Panc1 (cell line): ENCODE measurements around the gene TCF25. TPM values are rescaled to one million over a fixed set of nuclear protein-coding genes. Genes with fewer than 3 reads are reported as not detected.

Source experiments
- ATAC-seq: fragments of 200-7000 bp; cut with Tn5 transposase; 2 replicates; pipeline ENCODE4 v1.9.1; 2020; ENCODE audit warnings: mild to moderate bottlenecking, moderate library complexity
- BruUV-seq: library from RNA; stranded (reverse); fragments of 400-500 nt; replicated peaks from 2 replicates; lab custom pipeline; 2021; lab: Mats Ljungman, UMichigan
- CTCF ChIA-PET: fragments of 300-600 bp; sonication (Branson Sonifier 250); formaldehyde crosslinking; loops from one replicate; lab custom pipeline; 2022; ENCODE audit warnings: antibody characterized with exemption; lab: Charles Lee
- POLR2A ChIA-PET: fragments of 300-600 bp; sonication (Branson Sonifier 250); formaldehyde crosslinking; loops from one replicate; lab custom pipeline; 2022; ENCODE audit warnings: antibody characterized with exemption; lab: Charles Lee
- DNase-seq: peaks from one replicate; pipeline ENCODE4 v3.0.0-alpha.2; 2010; ENCODE audit warnings: low read depth, low spot score
- H3K27ac ChIP-seq: 2 replicates; pipeline ENCODE4 v1.5.1; 2011; ENCODE audit warnings: mild to moderate bottlenecking, low read length, inconsistent platforms
- H3K27me3 ChIP-seq: fragments of 200-500 bp; sonication (Bioruptor generic); 2 replicates; pipeline ENCODE4 v1.6.0; 2014; ENCODE audit warnings: low read length, inconsistent platforms; ENCODE audit not compliant: control insufficient read depth, insufficient read depth
- H3K36me3 ChIP-seq: fragments of 200-500 bp; sonication (Bioruptor generic); 2 replicates; pipeline ENCODE4 v1.5.1; 2014; ENCODE audit warnings: inconsistent platforms, mild to moderate bottlenecking, low read length, moderate library complexity; ENCODE audit not compliant: control insufficient read depth, insufficient read depth
- H3K4me1 ChIP-seq: 2 replicates; pipeline ENCODE4 v1.5.1; 2011; ENCODE audit warnings: inconsistent platforms, mild to moderate bottlenecking, low read length, moderate library complexity; ENCODE audit not compliant: control insufficient read depth, insufficient read depth
- H3K4me3 ChIP-seq, 2 experiments: 2 replicates each; pipeline ENCODE4 v1.5.1; 2011 to 2012; ENCODE audit warnings: low read depth in 2 of 2, low read length in 2 of 2, mild to moderate bottlenecking in 2 of 2, inconsistent platforms in 1 of 2, moderate library complexity in 1 of 2
- H3K9me3 ChIP-seq: fragments of 200-500 bp; sonication (Bioruptor generic); 2 replicates; pipeline ENCODE4 v1.5.1; 2014; ENCODE audit warnings: low read depth, mild to moderate bottlenecking, inconsistent platforms, low read length, moderate library complexity; ENCODE audit not compliant: control insufficient read depth, insufficient read depth
- POLR2AphosphoS5 ChIP-seq: IDR thresholded peaks from 2 replicates; pipeline ENCODE4 v1.6.1; 2012; ENCODE audit warnings: mild to moderate bottlenecking, low read depth, low read length, moderate library complexity
- SIN3A ChIP-seq: IDR thresholded peaks from 2 replicates; pipeline ENCODE4 v1.6.1; 2012; ENCODE audit warnings: low read depth, mild to moderate bottlenecking, low read length, moderate library complexity, borderline replicate concordance; ENCODE audit not compliant: insufficient read depth
- TCF7L2 ChIP-seq: IDR thresholded peaks from 2 replicates; pipeline ENCODE4 v1.6.1; 2011; ENCODE audit warnings: mild to moderate bottlenecking, low read depth, low read length, inconsistent platforms
- in situ Hi-C: cut with HindIII; loops from 2 replicates; pipeline ENCODE4 v1.10.0; 2016; ENCODE audit warnings: low sequenced_read_pairs, low pct_unique_long_range_greater_than_20kb
- intact Hi-C: fragments of 100-400 bp; cut with micrococcal nuclease; formaldehyde crosslinking; loops from one replicate; pipeline ENCODE4 v1.10.0; 2022; ENCODE audit not compliant: unreplicated experiment
- total RNA-seq: library from RNA; stranded (reverse); gene quantifications from one replicate; pipeline ENCODE4 v1.2.1, GENCODE V29; 2021; ENCODE audit not compliant: unreplicated experiment
- TF ChIP-seq, protein P1 (sequence below), 2 experiments: IDR thresholded peaks; 2 replicates each; pipeline ENCODE4 v1.6.1; 2011 to 2012; ENCODE audit warnings: low read depth in 2 of 2, control low read depth in 1 of 2, low read length in 1 of 2, mild to moderate bottlenecking in 1 of 2, moderate library complexity in 1 of 2; ENCODE audit not compliant: insufficient read depth in 1 of 2
- TF ChIP-seq, protein P2 (sequence below): fragments of 450-650 bp; IDR thresholded peaks from 2 replicates; pipeline ENCODE4 v1.5.1; 2017; ENCODE audit warnings: mild to moderate bottlenecking

Gene TCF25
- total RNA-seq, 1 experiment from 2014 or later: 144 TPM

DNA sequence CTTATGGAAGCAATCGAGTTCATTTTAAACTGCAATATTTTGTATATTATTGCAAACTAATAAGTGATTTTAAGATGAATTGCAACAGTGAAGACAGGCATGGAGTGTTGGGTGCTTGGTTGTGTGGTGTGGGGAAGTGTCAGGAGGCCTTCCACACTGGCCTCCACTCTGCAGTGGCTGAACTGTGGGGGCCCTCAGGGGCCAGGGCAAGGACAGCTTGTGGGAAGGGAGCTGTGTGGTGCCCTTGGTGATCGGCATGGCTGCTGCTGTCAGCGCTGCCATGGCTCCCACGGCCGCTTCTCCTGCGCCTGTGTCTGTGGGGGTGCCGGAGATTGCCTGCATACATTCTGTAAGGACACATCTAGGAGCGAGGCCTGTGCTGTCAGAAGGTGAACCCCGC lies 19.2 kb downstream of the TCF25 start:
- no peaks in the 10 kb centered on the region for H3K27me3 ChIP-seq
- in situ Hi-C loops (no loop called here), intact Hi-C loops (no loop called here)
- no peak for DNase-seq
- no TSS peak for BruUV-seq
- POLR2A ChIA-PET: no interaction called here
- ATAC-seq: no peak
- no peak overlapping the region for H3K4me3 ChIP-seq
- H3K27ac ChIP-seq: no peak overlapping the region
- TF ChIP-seq, protein P1, sequence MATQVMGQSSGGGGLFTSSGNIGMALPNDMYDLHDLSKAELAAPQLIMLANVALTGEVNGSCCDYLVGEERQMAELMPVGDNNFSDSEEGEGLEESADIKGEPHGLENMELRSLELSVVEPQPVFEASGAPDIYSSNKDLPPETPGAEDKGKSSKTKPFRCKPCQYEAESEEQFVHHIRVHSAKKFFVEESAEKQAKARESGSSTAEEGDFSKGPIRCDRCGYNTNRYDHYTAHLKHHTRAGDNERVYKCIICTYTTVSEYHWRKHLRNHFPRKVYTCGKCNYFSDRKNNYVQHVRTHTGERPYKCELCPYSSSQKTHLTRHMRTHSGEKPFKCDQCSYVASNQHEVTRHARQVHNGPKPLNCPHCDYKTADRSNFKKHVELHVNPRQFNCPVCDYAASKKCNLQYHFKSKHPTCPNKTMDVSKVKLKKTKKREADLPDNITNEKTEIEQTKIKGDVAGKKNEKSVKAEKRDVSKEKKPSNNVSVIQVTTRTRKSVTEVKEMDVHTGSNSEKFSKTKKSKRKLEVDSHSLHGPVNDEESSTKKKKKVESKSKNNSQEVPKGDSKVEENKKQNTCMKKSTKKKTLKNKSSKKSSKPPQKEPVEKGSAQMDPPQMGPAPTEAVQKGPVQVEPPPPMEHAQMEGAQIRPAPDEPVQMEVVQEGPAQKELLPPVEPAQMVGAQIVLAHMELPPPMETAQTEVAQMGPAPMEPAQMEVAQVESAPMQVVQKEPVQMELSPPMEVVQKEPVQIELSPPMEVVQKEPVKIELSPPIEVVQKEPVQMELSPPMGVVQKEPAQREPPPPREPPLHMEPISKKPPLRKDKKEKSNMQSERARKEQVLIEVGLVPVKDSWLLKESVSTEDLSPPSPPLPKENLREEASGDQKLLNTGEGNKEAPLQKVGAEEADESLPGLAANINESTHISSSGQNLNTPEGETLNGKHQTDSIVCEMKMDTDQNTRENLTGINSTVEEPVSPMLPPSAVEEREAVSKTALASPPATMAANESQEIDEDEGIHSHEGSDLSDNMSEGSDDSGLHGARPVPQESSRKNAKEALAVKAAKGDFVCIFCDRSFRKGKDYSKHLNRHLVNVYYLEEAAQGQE (IDR thresholded peaks at IDR 0.05; ENCODE audit: insufficient read depth in 1 of 2, low read depth in 2 of 2, low read length in 1 of 2): no peak
- no peak for TF ChIP-seq SIN3A
- TF ChIP-seq, protein P2, sequence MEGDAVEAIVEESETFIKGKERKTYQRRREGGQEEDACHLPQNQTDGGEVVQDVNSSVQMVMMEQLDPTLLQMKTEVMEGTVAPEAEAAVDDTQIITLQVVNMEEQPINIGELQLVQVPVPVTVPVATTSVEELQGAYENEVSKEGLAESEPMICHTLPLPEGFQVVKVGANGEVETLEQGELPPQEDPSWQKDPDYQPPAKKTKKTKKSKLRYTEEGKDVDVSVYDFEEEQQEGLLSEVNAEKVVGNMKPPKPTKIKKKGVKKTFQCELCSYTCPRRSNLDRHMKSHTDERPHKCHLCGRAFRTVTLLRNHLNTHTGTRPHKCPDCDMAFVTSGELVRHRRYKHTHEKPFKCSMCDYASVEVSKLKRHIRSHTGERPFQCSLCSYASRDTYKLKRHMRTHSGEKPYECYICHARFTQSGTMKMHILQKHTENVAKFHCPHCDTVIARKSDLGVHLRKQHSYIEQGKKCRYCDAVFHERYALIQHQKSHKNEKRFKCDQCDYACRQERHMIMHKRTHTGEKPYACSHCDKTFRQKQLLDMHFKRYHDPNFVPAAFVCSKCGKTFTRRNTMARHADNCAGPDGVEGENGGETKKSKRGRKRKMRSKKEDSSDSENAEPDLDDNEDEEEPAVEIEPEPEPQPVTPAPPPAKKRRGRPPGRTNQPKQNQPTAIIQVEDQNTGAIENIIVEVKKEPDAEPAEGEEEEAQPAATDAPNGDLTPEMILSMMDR: no peak
- no peaks in the 10 kb centered on the region for H3K4me1 ChIP-seq
- H3K36me3 ChIP-seq: peaks cover 4% of the 10 kb centered on the region
- CTCF ChIA-PET: no interaction called here
- H3K9me3 ChIP-seq: no peaks in the 10 kb centered on the region

DNA sequence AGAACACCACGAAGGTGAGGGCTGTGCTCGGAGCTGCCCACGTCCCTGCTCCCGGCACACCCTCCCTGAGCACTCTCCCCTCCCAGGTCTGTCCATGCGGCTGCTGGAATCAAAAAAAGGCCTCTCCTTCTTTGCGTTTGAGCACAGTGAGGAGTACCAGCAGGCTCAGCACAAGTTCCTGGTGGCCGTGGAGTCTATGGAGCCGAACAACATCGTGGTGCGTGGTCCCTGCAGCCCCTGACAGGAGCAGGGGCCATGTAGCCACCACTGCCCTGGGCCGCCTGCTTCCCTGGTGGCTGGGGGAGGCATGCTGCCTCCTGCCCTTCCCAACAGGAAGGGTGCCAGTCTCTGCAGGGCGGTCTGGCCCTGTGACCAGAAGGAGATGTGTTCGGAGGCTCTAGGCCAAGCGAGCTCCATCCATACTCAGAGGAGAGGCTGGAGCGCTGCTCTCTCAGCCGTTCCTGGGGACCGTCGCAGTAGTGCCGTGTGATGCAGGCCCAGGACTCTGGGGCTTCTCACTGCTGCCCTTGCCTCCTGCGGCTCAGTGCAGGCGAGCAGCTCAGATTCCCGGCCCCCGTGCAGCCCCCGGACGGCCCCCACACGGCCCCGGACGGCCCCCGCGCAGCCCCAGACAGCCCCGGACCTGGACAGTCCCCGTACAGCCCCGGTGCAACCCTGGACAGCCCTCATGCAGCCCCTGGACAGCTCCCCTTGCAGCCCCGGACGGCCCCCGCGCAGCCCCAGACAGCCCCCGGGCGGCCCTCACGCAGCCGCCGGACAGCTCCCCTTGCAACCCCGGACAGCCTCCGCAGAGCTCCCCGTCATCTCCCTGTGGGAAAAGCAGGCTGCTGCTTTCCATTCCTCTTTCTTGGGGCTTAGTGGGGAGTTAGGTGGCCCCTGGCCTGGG lies 20.5 kb downstream of the TCF25 start:
- DNase-seq (no peak), ATAC-seq (0 out of 2 replicates have a peak, but pooled peaks have one; percentile 6)
- TF ChIP-seq, protein P1 (IDR thresholded peaks at IDR 0.05; ENCODE audit: insufficient read depth in 1 of 2, low read depth in 2 of 2, low read length in 1 of 2): no peak
- TF ChIP-seq POLR2AphosphoS5 (no peak), SIN3A (no peak), TCF7L2 (no peak)
- TF ChIP-seq, protein P2: no peak
- Histone ChIP-seq H3K27ac (no peak overlapping the region), H3K27me3 (no peaks in the 10 kb centered on the region), H3K4me1 (no peaks in the 10 kb centered on the region), H3K4me3 (no peak overlapping the region), H3K9me3 (no peaks in the 10 kb centered on the region), H3K36me3 (peaks cover 4% of the 10 kb centered on the region)
- CTCF ChIA-PET: no interaction called here
- BruUV-seq: no TSS peak
- intact Hi-C loops (no loop called here), in situ Hi-C loops (no loop called here)
- POLR2A ChIA-PET: no interaction called here
